Fibroblast of skin of right biceps (primary cell): ENCODE results near the gene KCNT1.

Source experiments
- DNase-seq: peaks from one replicate; pipeline ENCODE4 v3.0.0-alpha.2; 2013

KCNT1 gene

DNA sequence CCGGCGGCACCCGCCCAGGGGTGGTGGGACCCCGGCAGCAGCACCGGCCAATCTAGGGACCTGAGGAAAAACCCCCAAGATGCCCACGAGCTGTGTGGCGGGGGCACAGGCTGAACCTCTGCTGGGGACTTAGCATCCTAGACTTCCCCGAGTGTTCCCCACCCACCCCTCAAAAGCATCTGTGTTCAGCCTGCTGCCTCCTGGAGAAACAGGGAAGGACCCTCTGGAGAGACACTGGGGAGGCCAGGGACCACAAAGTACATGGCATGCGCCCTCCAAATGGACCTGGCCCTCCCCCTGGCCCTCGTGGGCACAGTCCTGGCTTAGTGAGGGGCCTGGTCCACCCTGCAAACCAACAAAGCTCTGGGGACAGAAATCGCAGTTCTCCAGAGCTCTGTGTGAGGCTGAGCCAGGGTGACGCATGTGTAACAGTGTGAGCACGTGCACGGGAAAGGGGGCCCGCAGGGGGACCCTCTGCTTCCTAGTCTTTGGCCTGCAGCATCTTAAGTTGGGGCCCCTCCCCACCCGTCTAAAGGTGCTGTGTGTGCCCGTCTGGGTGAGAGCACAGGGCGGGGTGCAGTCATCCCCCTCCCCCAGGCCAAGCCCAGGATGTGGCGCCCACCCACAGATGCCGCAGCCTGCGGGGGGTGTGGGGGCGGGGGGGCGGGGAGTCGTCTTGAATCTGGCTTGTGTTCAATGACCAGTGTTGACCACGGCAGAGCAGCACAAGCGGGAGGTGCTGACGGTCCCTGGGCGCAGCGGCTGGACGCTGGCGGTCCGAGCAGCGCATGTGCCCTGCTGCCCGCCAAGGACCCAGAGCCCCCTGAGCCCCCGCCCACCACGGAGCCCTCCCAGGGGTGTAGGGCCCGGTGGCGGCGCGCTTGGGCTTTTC is 672 bp upstream of the KCNT1 start:
- DNase-seq: no peak

DNA sequence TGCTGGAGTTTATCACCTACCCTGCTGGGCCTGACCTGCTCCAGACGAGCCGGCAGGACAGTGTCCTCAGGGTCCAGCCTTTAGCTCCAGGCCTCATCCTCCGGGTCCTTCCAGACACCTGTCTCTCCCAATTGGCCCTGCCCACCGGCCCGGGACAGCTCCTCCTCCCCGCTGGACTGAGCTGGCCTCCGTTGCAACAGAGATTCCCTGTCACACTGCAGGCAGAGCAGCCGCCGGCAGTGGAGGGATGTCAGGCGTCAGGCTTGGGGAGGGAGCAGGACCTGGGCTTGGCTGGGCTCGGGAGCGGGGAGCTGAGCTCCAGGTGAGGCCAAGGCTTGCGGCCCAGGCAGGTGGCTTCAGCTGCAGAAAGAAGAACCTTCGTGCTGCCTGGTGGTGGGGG is 1.7 kb downstream of the KCNT1 start:
- DNase-seq: no peak

DNA sequence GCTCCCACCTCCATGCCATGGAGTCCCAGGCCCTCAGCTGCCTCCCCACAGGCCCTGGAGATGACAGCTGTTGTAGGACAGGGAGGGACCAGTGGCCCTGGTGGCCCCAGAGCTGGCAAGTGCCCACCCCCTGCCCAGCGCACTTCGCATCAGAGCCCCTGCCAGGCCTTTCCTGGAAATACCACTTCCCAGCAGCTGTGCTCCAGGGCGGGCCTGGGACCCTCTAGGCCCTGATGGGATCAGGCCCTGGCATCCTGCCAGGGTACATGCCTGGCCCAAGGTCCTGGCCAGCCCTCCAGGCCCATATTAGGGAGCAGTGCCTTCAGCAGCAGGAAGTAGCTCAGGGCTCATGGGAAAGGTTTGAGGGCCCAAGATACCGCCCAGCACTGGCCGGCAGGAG is 2.5 kb downstream of the KCNT1 start:
- DNase-seq: no peak

DNA sequence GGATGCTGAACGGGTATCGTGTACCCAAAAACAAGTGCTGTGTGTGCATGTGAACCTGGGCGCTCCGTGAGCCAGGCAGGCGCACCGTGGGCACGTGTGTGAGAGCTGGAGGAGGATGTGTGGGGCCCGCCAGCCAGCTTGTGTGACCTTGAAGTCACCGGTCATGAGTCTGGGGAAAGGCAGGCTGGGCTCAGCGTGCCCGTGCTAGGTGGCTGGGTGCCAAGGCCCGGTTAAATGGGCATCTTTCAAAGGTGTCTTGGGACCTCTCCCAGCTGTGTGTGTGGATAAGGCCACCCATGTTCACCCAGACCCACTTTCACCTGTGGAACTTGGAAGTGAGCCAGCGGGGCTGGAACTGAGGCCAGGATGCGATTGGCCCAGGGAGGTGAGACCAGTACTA is 3.4 kb downstream of the KCNT1 start:
- no peak for DNase-seq

DNA sequence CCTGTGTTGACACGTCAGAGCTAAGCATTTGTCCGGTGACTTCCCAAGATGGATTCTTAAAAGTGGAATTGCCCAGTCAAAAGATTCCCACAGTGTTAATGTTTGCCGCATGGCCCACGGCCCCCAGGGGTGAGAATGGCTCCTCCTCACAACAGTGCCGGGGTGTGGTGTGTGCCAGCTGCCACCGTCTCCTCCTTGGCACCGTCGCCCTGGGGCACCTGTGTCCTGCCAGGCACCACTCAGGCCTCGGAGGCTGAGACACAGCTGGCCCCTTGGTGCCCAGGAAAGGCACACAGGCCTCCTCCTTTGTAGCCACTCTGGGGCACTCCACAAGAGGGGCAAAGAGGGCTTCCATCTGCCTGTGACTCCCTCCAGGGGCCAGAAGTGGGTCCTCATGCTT is 4.3 kb downstream of the KCNT1 start:
- no peak for DNase-seq

DNA sequence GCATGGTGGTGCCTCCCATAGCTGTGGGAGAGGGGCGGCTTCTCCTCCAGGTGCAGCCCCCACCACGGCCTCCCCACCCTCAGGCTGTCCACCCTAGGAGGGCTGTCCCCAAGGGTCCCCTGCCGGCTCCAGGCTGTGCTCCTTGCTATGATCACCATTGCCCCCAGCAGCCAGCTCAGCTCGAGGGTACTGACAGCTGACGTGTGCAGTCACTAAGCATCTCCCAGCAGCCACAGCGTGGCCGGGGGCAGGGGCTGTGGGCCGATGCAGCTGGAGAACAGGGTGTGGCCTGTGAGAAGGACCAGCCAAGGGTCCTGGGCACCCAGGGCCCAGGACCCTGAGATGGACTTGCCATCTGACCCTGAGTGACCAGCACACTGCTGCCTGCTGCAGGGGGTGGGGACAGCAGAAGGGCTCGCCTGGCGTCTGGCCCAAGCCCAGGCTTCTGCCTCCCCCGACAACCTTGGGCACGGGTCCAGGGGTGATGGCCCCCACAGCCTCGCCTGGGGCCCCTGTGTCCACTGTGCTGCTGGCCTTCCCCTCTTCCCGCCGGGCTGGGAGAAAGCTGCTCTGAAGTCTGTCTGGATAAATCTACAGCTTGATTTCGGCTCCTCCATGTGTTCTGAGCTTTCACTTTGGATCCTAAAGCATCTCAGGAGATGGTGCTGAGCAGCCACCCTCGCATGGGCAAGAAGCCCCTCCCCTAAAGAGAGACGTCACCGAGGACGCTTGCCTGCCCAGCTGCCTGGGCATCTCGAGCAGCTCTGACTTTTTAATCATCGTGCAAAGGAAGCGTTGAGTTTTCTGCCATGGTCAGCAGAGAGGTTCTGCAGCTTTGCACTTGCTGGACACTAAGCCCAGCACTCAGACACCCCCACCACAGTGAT is 5.5 kb downstream of the KCNT1 start:
- no peak for DNase-seq

DNA sequence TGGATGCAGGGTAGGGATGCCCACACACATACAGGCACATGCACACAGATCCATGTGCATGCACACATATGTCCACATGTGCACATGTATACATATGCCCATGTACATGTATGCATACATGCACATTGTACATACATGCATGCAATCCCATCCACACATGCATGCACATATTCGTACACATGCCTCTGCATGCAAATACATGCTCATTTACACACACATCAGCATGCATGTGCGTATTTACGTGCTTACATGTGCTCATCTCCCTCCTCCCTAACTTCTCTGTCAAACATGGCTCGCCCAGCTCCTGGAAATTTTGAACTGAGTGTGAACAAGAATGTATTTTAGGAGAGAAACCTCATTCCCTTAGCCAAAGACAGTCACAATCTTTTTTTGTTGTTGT is 6.2 kb downstream of the KCNT1 start:
- DNase-seq: no peak

DNA sequence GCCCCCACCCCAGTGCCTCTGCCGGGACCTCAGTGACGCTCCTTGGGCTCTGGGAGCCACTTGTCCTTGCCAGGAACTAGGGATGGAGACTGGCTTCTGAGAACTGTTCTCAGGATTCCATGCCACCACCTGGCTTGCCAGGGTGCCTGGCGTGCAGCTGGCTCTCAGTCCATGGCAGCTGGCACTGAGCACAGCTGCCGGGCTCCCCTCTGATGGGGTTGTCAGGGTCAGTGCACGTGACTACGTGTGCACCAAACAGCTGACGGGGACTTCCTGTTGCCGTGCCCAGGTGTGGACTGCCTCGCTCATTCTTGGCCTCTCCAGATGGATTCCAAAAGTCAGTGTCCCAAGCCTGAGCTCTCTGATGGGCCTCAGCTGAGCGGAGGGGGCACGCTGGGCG is 9.4 kb downstream of the KCNT1 start:
- no peak for DNase-seq

DNA sequence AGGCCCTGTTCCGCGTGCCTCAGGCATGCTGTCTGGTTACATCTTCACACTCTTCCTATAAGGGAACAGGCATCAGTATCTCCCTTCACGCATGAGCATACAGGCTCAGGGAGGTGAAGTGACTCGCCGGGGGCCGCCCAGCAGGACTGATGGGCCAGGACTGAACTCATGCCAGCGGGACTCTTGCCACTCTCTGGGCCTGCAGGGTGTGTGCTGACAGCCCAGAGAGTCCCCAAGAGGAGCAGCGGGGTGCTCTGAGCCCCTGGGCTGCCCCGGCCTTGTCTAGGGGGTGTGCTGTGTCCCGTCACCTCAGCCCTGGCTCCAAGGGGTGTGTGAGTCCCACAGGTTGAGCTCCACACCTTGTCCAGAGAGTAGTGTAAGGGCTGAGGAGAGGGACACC is 9.9 kb downstream of the KCNT1 start:
- no peak for DNase-seq

DNA sequence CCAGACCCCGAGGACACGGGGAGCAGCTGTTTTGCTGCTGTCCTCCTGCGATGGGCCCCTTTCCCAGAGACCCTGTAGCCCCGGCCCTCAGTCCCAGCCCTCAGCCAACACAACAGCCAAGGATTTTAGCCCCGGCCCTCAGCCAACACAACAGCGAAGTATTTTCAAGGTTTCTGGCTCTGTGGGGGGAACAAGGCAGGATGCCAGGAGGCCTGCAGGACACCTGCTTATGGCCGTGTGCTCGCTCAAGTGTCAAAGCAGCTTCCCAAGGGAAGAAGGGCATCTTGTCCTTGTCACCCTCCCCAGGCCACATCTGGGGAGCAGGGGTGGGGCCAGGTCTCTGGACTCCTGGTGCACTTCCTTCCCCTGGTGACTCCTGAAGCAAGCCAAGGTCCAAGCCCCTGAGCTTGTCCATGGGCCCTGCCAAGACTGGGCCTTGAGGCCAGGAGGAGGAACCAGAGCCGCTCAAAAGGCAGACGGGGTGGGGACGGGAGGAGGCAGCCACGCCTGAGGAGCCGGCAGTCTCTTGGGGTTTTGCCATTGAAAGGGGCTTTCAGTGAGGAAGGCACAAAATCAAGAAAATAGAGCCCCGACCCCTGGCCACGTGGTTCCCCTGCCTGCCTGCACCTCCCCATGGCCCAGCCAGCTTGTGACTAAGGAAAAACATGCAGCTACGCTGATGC is 10.8 kb downstream of the KCNT1 start:
- no peak for DNase-seq

DNA sequence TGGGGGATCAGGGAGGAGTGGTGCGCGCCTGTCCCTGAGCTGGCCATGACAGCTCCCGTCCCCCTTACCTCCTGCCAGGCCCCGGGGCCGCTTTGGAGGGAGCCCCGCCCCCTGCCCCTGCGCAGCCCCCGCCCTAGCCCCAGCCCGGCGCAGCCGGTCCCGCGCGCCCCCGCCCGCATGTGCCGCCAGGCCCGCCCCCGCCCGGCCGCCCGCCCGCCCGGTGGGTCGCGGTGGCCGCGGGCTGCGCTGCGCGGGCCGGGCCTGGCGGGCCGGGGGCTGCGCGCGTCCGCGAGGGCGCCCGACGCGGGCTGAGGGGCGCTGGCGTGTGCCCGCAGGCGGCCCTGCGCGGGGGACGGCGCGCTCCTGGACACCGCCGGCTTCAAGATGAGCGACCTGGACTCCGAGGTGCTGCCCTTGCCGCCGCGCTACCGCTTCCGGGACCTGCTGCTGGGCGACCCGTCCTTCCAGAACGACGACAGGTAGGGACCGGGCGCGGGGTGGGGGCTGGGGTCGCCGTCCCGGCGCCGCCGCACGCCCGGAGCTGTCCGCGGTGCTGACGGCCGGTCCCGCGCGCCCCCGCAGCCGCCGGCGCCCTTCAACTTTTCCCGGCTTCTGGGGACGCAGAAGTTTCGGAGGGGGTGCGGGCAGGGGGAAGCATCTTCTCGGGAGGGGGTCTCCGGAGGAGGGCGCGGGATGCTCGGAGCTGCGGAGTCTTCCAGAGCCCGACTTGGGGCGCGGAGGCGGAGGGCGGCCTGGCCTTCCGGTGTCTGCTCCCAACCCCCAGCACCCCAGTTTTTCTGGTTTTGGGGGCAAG is 12.5 kb downstream of the KCNT1 start:
- DNase-seq: no peak

DNA sequence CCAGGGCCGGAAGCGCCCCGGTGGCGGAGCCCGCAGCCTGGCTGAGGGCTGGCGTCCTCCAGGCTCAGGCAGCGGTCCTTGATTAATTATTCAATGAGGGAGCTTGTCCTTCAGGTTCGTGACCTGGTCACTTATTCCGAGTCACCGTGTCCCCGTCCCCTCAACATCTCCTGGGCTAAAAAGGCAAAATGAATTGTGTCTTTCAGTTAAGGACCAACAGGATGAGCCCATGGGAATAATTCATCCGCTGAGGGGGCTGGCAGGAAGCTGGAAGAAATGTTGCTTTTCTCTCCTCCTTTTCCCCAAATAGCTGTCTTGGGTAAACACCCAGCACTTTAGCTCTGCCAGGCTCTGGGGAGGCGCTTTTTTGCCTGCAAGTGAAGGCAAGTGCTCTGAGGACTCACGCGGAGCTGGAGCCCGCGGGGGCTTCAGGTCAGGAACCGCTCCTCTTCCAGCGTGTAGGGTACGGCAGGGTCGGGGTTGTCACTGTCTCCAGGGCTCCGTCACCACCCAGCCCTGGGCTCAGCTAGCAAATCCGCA is 13.1 kb downstream of the KCNT1 start:
- DNase-seq: no peak

DNA sequence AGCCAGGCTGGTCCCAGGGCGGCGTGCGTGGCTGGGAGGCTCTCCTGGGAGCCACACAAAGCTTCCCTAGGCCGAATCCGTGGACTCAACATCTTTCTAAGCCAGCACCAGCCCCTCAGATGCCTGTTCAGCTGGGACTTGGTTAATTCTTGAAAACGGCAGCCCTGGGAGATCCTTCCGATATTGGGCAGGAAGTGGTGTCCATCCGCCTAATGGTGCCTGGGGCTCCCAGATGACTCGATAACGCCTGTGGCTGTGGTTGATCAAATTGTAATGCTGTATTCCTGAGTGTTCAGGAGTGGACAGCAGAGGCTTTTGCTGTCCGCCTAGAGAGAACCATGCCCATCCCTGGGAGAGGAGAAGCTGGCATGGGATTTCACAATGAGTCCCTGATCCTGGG is 14.1 kb downstream of the KCNT1 start:
- DNase-seq: no peak

DNA sequence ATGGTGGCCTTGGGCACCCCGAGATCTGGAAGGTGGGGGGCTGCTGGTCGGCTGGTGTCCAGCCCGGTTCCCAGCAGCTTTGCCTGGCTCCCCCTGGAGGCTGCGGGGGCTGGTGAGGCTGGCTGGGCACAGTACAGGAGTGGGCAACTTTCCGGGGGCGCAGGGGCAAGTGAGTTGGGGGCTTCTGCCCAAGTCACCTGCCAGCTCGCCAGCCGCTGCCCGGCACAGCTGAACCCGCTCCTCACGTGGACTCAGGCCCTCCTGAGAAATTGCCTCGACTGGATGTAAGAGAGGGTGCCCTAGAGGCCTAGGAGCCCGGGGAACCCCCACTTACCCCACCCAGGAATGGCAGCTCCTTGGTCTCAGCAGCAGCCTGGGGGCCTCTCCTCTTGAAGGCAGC is 15.4 kb downstream of the KCNT1 start:
- no peak for DNase-seq

DNA sequence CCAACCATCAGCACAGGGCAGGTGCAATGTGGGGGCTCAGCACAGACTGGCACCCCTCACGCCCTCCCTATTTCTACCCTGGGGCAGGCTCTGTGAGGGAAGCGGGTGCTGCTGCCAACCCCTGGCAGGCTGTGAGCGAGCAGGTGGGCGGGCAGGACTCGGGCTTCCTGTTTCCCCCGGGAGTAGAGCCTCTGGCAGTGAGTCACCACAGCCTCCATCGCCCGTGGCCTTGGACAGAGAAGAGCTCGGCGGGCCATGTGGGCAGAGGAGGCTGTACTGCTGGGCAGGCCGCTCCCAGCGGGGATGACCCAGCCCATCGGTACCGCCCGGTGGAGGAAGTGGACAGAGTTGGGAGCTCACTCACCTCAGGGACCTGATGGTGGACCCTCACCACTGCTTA is 16.6 kb downstream of the KCNT1 start:
- DNase-seq: no peak

DNA sequence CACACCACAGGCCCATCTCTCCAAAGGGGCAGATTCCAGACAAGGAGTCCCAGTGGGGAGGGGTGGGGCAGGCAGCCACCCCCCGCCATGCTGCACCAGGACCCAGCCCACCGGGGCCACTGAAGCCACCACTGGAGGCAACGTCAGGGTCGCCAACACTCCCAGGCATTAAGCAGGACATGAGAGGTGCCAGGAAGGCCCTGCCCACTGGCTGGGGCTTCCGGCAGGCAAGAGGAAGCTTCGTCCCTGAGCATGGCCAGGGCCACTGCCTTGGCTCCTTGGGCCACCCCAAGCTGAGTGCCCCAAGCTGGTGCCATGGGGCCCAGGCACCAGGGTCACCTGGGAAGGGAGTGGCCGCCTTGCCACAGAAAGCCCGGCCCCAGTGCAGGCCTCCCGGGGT is 17.5 kb downstream of the KCNT1 start:
- no peak for DNase-seq

DNA sequence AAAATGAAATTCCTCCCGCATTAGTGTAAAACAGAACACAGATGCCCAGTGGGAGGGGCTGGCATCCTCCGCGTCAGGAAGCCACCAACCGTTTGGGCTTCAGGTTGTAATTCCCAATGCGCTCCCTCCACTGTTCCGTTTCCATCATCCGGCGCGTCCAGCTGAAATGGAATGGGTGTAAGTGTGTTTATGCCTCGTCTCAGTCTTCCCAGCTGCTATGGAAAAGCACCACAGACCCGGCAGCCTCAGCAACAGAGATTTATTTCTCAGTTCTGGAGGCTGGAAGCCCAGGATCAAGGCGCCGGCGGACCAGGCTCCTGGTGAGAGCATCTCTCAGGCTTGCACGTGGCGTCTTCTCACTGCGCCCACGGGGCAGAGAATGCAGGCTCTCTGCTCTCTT is 20.4 kb downstream of the KCNT1 start:
- no peak for DNase-seq

DNA sequence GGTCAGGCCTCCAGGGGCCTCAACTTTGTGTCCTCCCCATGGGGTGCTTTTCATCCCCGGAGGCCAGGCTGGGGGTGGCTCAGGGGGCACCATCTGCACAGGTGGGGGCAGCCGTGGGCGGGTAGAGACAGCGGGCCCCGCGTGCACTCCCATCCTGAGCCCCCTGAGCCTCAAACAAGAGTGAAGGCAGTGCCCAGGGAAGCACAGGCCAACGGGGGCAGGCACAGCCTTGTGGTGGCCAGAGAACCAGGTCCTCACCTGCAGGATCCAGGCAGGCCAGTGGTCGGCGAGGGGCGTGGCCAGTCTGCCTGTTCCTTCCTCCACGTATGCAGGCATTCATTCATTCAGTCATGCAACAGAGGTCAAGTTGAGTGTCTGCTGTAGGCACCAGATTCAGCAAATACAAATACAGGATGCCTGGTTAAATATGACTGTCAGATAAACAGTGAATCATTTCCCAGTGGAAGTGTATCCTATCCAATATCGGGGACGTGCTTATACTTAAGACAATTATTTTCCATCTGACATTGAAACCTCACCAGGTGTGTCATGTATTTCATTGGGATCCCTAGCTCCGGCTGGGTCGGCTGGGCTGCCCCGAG is 22.3 kb downstream of the KCNT1 start:
- DNase-seq: no peak

DNA sequence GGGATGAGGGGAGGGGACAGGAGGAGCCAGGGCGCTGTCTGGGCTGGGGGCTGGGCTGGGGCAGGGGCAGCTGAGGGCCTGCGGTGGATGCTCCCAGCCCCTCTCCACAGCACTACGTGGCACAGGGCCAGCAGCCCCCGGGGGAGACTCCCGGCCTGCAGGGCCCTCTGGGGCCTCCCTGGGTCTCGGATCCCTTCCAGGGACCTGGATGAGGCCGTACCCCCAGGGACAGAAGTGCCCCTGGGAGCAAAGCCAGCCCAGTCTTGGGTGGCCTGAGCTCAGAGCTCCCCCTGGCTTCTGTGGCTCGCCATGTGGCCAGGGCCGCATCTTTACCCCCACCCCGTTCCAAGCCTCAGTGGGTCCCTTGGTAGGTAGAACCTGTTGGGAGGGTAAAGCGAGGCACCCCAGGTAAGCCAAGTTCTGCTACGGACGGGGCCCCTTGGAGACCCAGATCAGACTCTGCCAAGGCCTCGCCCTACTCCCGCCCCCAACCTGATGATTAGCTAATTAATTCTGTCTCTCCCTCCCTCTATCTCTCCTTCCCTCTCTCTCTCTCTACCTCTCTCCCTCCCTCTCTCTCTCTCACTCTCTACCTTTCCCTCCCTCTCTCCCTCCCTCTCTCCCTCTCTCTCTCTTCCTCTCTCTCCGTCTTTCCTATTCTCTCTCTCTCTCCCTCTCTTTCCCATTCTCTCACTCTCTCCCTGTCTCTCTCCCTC is 24.3 kb downstream of the KCNT1 start:
- DNase-seq: no peak

DNA sequence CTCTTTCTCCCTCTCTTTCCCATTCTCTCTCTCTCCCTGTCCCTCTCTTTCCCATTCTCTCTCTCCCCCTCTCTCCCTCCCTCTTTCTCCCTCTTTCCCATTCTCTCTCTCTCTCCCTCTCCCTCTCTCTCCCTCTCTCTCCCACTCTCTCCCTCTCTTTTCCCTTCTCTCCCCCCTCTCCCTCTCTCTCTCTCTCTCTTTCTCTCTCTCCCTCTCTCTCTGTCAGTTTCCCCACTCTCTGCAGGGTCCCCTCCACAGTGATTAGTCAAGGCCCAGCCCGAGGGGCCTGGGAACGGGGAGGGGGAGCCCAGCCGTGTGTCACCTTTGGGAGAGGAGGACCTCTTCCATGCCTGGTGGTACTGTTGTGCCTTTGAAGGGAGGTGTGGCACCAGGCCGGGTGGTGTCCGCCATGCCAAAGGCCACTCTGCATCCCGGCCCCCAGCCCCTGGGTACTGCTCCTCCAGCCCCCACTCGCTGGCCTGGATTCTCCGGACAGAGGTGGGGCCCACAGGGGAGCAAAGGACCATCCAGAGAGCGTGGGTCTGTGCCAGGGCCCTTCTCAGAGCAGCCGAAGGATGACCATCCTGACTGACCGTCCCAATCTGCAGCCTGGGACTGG is 25.4 kb downstream of the KCNT1 start:
- no peak for DNase-seq
